Right atrium auricular region (tissue), 2 donors: ENCODE measurements around the gene ZNF723. TPM values are rescaled to one million over a fixed set of nuclear protein-coding genes. Genes with fewer than 3 reads are reported as not detected.
"Not testable (repeated sequence)": the region's sequence is repeated elsewhere in the genome, so short reads cannot be mapped to it uniquely, and the experiment has no call there.

Experiments
- DNase-seq: peaks from one replicate; pipeline ENCODE4 v3.0.0-alpha.2; 2019; ENCODE audit warnings: low spot score
- H3K27ac ChIP-seq, 2 donors: fragments of 200-600 bp; sonication (generic); 1 replicate in 1 of 2; 2 replicates in 1 of 2; pipeline ENCODE4 v1.5.1; 2016 to 2019
- H3K27me3 ChIP-seq, 2 donors: fragments of 200-600 bp; sonication (generic); one replicate each; pipeline versions ENCODE4 v1.5.1 to v1.6.0; 2017 to 2019
- H3K36me3 ChIP-seq: fragments of 200-600 bp; sonication (generic); one replicate; pipeline ENCODE4 v1.5.1; 2016
- H3K4me1 ChIP-seq, 2 donors: fragments of 200-600 bp; sonication (generic); one replicate each; pipeline versions ENCODE4 v1.5.1 to v1.6.0; 2017 to 2019
- H3K4me3 ChIP-seq, 2 donors: fragments of 200-600 bp; sonication (generic); 1 replicate in 1 of 2; 2 replicates in 1 of 2; pipeline ENCODE4 v1.5.1; 2017 to 2019; ENCODE audit warnings: mild to moderate bottlenecking in 1 of 2, moderate library complexity in 1 of 2
- H3K9me3 ChIP-seq, 2 donors: fragments of 200-600 bp; sonication (generic); one replicate each; pipeline ENCODE4 v1.5.1; 2019
- CTCF ChIP-seq, 2 donors: fragments of 200-600 bp; sonication (generic); IDR thresholded peaks; one replicate each; pipeline ENCODE4 v1.5.1; 2019; ENCODE audit warnings: antibody characterized with exemption in 2 of 2
- total RNA-seq, 2 donors: library from RNA; depleted of rRNA; stranded (reverse); fragments of >200 nt; gene quantifications; one replicate each; pipeline ENCODE4 v1.1.0, GENCODE V29; 2016

The ZNF723 gene
- total RNA-seq, 2 donors from 2014 or later = not detected

- Histone ChIP-seq H3K4me1 (peaks cover 0 to 9% of the 10 kb centered on the region in 2 donors), H3K27me3 (no peaks in the 10 kb centered on the region), H3K27ac (no peak overlapping the region), H3K4me3 (peak overlapping the region in 1 of 2 donors; percentile 18), H3K9me3 (peaks cover 0 to 8% of the 10 kb centered on the region in 2 donors), H3K36me3 (no peaks in the 10 kb centered on the region)
- peak; percentile 52 for DNase-seq
- TF ChIP-seq CTCF (IDR thresholded peaks at IDR 0.05) = no peak
These were observed 24.8 kb upstream of the ZNF723 start for GRCh38 chr19:22807061-22807835.

- Histone ChIP-seq H3K27ac (no peak overlapping the region), H3K9me3 (no peaks in the 10 kb centered on the region), H3K27me3 (no peaks in the 10 kb centered on the region), H3K4me3 (no peak overlapping the region), H3K4me1 (no peaks in the 10 kb centered on the region), H3K36me3 (no peaks in the 10 kb centered on the region)
- no peak for TF ChIP-seq CTCF (IDR thresholded peaks at IDR 0.05)
- peak; percentile 4 for DNase-seq
These were observed 18.0 kb upstream of the ZNF723 start for GRCh38 chr19:22814124-22814523.

- no peaks in the 10 kb centered on the region for H3K4me1 ChIP-seq
- H3K27ac ChIP-seq = no peak overlapping the region
- H3K27me3 ChIP-seq = no peaks in the 10 kb centered on the region
- DNase-seq = no peak
- H3K9me3 ChIP-seq = peaks cover 0 to 24% of the 10 kb centered on the region in 2 donors
- no peak for TF ChIP-seq CTCF (IDR thresholded peaks at IDR 0.05)
- no peak overlapping the region for H3K4me3 ChIP-seq
- no peaks in the 10 kb centered on the region for H3K36me3 ChIP-seq
These were observed 880 bp upstream of the ZNF723 start for GRCh38 chr19:22831211-22831610.

- not testable (repeated sequence) for H3K4me3 ChIP-seq, DNase-seq, H3K27me3 ChIP-seq, H3K27ac ChIP-seq, H3K4me1 ChIP-seq, H3K36me3 ChIP-seq
- peaks cover 31 to 95% of the 10 kb centered on the region in 2 donors for H3K9me3 ChIP-seq
These were observed 25.7 kb downstream of the ZNF723 start for GRCh38 chr19:22857713-22858320.

GRCh38 chr19:22882797-22883196 is 50.7 kb downstream of the ZNF723 start:
- H3K27ac ChIP-seq = no peak overlapping the region

More at GRCh38 chr19:22882797-22883196, 50.7 kb downstream of the ZNF723 start:
- Histone ChIP-seq H3K9me3 (peaks cover 0 to 5% of the 10 kb centered on the region in 2 donors), H3K4me3 (no peak overlapping the region), H3K27me3 (no peaks in the 10 kb centered on the region), H3K36me3 (no peaks in the 10 kb centered on the region), H3K4me1 (no peaks in the 10 kb centered on the region)
- no peak for DNase-seq
- TF ChIP-seq CTCF (IDR thresholded peaks at IDR 0.05) = peak in 1 of 2 donors; percentile 66
